SK-N-MC (cell line): Measurements from ENCODE around the gene DVL1.

Experiments
- DNase-seq: peaks from one replicate; pipeline ENCODE4 v3.0.0-alpha.2; 2011; ENCODE audit warnings: low read depth, low spot score
- H3K27ac ChIP-seq: fragments of 200-600 bp; sonication (generic); 2 replicates; pipeline ENCODE4 v1.5.1; 2016; ENCODE audit warnings: mixed run types
- H3K36me3 ChIP-seq: fragments of 200-600 bp; sonication (generic); 2 replicates; pipeline ENCODE4 v1.6.1; 2017; ENCODE audit warnings: antibody characterized with exemption, low read length, mixed read lengths; ENCODE audit not compliant: insufficient read depth
- H3K4me3 ChIP-seq: fragments of 200-600 bp; sonication (generic); 2 replicates; pipeline ENCODE4 v1.5.1; 2016
- H3K9ac ChIP-seq: fragments of 200-600 bp; sonication (generic); 2 replicates; pipeline ENCODE4 v1.8.0; 2017; ENCODE audit warnings: mixed run types, mixed read lengths; ENCODE audit not compliant: insufficient read length
- H3K9me3 ChIP-seq: fragments of 200-600 bp; sonication (generic); 2 replicates; pipeline ENCODE4 v1.6.1; 2017; ENCODE audit warnings: low read depth, mild to moderate bottlenecking, antibody characterized with exemption, low read length, moderate library complexity, mixed read lengths
- EZH2 ChIP-seq: fragments of 200-600 bp; sonication (generic); IDR thresholded peaks from one replicate; pipeline ENCODE4 v1.6.1; 2017; ENCODE audit warnings: antibody characterized with exemption
- FOXP2 ChIP-seq: optimal IDR thresholded peaks from 2 replicates; pipeline ENCODE3; 2011; ENCODE audit warnings: mild to moderate bottlenecking, moderate library complexity; ENCODE audit not compliant: insufficient read depth; ENCODE audit errors: extremely low read length, control extremely low read depth
- POLR2AphosphoS5 ChIP-seq: IDR thresholded peaks from 2 replicates; pipeline ENCODE4 v1.6.1; 2012; ENCODE audit warnings: mild to moderate bottlenecking, low read depth, low read length, borderline replicate concordance

The DVL1 gene

DNA sequence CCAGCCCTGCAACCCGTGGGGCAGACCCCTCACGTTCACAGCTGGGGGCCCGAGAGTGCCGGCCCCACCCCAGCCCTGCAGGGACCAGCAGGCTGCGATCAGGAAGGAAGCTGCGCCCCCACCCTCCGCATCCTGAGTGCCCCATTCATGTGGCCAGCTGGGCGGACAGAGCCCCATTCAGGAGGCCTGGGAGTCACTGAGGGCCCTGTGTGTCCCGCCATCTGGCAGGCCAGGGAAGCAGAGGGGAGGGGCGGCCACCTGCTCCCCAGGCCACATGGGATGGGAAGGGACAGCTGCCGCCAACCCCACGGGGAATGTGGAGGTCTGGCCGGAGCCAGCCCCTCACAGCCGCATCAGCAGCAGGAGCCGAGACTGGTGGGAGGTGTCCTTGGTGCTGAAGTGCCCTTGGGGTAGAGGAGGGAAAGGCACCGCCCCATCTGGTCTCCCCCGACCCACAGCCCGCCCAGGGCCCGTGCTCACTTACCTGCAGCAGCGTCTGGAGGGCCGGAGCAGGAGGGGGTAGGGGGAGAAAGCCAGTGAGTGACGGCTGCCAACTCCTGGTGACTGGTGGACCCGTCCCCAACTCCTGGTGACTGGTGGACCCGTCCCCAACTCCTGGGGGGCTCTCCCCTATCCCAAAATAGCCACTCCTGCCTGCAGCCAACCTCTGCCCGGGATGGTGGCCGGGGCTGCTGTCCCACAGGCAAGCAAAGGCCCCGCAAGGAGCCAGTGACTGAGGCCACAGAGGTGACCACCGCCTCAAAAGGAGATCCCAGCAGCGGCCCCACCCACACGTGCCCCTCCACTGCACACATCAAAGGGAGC, 50.1 kb downstream of the DVL1 start:
- H3K9ac ChIP-seq, result no peak overlapping the region
- peak; percentile 10; the same call in 1 of the 2 replicates for TF ChIP-seq POLR2AphosphoS5
- no peak for TF ChIP-seq EZH2
- no peak overlapping the region for H3K27ac ChIP-seq

DNA sequence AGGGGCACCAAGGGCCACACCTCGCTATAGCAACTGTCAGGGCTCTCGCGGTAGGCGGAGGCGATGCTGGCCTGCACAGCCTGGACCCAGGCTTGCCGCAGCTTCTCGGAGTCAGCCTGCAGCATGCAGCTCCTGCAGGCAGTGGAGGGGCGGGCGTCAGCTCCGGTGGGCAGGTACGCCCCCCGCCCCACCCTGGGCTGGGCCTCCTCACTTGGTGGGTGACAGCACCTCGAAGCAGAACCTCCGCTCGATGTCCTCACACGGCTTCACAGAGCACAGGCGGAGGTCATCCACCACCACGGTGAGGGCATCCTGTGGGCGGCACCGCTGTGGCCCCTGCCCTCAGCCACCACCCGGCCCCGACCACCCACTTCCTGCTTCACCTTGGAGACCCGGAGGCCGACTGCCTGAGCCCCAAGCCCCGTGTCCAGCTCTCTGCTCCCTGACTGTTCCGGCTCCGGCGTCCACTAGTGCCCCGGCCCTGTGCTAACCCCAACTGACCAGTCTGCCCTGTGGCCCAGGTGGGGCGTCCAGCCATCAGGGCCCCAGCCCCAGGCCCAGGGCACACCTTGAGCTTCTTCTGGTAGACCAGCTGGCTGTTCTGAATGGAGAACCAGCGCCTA, 51.3 kb downstream of the DVL1 start:
- no peak overlapping the region for H3K9ac ChIP-seq
- no peak for TF ChIP-seq POLR2AphosphoS5

More for the DNA sequence above, 50.1 kb downstream of the DVL1 start:
- Histone ChIP-seq H3K9me3 (no peaks in the 10 kb centered on the region), H3K4me3 (no peak overlapping the region), H3K36me3 (no peaks in the 10 kb centered on the region)
- no peak for DNase-seq

DNA sequence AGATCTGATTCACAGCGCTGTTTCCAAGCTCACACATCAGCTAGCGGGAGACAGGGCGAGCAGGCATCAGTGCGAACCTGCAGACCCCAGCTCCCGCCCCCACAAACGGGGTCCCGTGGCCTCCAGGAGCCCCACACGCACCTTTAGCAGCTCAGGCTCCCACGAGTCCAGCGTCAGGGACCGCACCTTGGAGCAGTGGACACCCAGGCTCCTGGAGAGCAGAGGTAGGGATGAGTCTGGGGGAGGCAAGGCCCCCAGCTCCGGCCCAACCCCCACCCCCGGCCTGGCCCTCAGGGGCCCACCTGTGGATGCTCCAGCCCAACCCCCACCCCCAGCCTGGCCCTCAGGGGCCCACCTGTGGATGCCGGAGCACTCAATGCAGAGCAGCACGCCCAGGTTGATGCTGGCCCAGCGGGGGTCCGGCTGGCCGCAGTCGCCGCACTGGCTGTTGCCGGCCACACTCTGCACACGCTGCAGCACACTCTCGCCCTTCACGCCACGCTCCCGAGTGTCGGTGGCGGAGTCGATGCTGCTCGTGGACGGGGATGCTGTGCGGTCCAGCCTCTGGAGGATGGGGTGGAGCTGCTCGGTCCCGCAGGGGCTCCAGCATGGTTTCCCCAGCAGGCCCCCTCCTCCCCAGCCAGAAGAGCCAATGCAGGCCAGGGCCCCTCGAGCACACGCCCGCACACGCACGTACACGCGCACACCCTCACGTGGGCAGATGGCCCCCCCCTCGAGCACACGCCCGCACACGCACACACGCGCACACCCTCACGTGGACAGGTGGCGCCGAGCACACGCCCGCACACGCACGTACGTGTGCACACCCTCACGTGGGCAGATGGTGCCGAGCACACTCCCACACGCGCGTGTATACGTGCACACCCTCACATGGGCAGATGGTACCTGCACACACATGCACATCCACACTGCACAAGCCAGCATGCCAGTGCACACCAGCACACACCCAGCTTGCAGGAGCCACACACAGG, 52.9 kb downstream of the DVL1 start:
- H3K9me3 ChIP-seq, result no peaks in the 10 kb centered on the region
- H3K9ac ChIP-seq, result no peak overlapping the region
- no peak overlapping the region for H3K27ac ChIP-seq
- H3K36me3 ChIP-seq, result no peaks in the 10 kb centered on the region
- no peak for DNase-seq
- no peak overlapping the region for H3K4me3 ChIP-seq
- TF ChIP-seq EZH2, result no peak
- no peak for TF ChIP-seq FOXP2
- no peak for TF ChIP-seq POLR2AphosphoS5

More for the DNA sequence above, 51.3 kb downstream of the DVL1 start:
- Histone ChIP-seq H3K9me3 (no peaks in the 10 kb centered on the region), H3K27ac (no peak overlapping the region), H3K4me3 (no peak overlapping the region), H3K36me3 (no peaks in the 10 kb centered on the region)
- no peak for DNase-seq

DNA sequence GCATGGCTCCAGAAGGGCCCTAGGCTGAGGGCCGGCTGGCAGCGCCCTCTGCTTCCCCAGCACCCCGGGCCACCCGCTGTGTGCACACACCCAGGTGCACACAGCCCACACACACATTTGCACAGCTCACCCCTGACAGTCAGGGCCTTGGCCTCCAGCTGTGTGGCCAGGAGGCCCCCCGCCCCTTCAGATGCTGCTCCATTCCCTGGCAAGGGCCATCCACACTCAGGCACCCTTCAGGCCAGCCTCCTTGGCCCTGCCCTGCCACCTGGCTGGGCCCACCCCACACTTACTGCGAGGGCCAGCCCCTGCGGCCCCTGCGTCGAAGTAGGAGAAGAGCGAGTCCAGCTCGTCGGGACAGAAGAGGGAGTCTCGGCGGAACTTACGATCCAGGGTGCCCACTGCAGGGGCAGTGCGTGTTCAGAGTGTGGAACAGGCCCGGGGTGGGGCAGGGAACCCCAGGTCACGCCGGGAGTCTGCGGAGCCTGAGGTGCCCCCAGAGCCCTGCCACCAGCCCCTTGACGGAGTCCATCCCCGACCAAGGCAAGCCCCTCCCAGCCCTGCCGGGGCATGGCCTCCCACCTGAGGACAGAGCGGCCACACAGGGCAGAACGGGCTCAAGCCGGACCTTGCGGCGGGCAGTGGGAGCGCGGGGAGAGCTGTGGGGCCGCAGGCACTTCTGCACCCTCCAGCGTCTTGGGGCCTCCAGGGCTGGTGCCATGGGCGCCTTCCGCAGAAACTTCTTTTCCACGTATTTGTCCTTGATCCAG, 53.9 kb downstream of the DVL1 start:
- no peak overlapping the region for H3K9ac ChIP-seq

DNA sequence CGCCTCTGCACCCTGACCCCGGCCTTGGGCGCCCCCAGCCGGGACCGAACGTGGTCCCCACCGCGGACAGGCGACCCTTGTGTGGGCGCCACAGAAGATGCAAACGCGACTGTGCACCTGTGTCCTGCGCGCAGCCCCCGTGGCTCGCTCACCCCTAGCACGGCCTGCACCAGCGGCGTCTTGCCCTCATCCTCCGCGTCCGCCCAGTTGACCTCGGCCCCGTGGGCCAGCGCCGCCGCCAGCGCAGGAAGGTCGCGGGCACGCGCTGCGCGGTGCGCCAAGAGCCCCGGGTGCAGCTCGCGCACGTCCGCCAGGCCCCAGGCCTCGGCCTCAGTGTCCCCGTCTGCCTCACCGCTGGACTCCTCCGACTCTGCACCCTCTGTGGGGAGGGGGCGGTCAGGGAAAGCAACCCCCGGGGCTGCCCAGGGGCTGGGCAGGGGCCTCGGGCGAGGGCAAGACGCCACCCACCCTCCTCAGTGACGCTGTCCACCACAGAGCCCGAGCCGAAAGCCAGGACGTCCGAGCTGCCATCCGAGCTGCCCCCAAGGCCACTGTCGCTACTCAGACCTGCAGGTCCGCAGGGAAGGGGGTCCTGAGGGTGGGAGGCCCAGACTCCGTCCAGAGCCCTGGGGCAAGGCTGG, 54.8 kb downstream of the DVL1 start:
- no peak for TF ChIP-seq POLR2AphosphoS5
- no peak for TF ChIP-seq FOXP2
- no peak for TF ChIP-seq EZH2
- H3K4me3 ChIP-seq, result no peak overlapping the region
- H3K9ac ChIP-seq, result no peak overlapping the region
- H3K9me3 ChIP-seq, result no peaks in the 10 kb centered on the region
- DNase-seq, result no peak
- H3K27ac ChIP-seq, result no peak overlapping the region
- H3K36me3 ChIP-seq, result no peaks in the 10 kb centered on the region

More for the DNA sequence above, 53.9 kb downstream of the DVL1 start:
- Histone ChIP-seq H3K9me3 (no peaks in the 10 kb centered on the region), H3K27ac (no peak overlapping the region), H3K36me3 (no peaks in the 10 kb centered on the region), H3K4me3 (no peak overlapping the region)
- DNase-seq, result no peak
- TF ChIP-seq FOXP2 (no peak), EZH2 (no peak), POLR2AphosphoS5 (no peak; the same call in 1 of the 2 replicates)

DNA sequence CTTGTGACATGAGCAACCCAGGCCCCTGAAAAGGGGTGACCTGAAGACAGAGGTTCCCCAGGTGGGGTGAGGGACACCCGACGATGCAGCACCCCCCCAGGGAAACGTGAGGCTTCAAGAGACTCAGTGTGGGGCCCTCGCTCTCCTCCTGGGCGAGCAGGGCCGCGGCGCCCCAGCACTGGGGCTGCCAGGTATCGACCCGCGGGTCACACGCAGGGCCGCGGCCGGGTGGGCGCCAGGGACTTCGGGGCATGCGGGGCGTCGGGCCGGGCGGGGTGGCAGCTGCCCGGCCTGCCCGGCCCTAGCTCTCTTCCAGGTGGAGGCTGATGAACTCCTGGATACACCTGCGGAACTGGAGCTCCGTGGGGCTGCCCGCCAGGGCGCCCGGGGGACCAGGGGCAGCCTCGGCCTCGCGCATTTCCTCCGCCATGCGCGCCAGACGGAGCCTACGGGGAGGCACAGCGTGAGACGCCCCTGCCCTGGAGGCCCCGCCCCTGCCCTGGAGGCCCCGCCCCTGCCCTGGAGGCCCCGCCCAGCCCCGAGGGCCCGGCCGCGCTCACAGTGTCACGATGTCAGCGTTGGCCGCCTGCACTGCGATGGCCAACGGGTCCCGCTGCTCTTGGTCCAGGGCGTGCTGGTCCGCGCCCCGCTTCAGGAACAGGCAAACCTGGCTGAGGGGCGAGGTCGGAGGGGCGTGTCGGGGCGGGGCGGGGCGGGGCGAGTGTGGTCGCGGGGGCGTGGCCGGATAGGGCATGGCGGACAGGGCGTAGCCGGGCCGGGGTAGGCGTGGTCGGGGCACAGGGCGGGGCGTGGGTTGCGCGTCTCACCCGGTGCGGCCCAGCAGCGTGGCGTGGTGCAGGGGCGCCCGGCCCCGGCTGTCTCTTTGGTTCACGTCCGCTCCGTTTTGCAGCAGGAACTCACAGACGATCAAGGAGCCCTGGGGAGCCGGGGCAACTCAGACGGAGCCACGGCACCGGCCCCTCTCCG, 55.7 kb downstream of the DVL1 start:
- DNase-seq, result no peak
- TF ChIP-seq POLR2AphosphoS5, result no peak
- no peak for TF ChIP-seq FOXP2
- TF ChIP-seq EZH2, result no peak
- H3K4me3 ChIP-seq, result no peak overlapping the region
- H3K27ac ChIP-seq, result no peak overlapping the region
- no peak overlapping the region for H3K9ac ChIP-seq
- no peaks in the 10 kb centered on the region for H3K9me3 ChIP-seq
- H3K36me3 ChIP-seq, result no peaks in the 10 kb centered on the region
